Measurements from ENCODE around the gene ZDHHC20. TPM values are rescaled to one million over a fixed set of nuclear protein-coding genes. Genes with fewer than 3 reads are reported as not detected.
A peak's percentile ranks its signal among the peaks of the same experiment; 100 is the strongest.

The ZDHHC20 gene
- total RNA-seq, 4 donors from 2014 or later, result 48.2 to 92.9 (median 69.5) TPM

GRCh38 chr13:21436582-21436981 lies 22.5 kb downstream of the ZDHHC20 start:
- Histone ChIP-seq H3K27me3 (no peaks in the 10 kb centered on the region), H3K9me3 (no peaks in the 10 kb centered on the region), H3K4me3 (no peak overlapping the region), H3K4me1 (peaks cover 27% of the 10 kb centered on the region), H3K36me3 (no peaks in the 10 kb centered on the region), H3K27ac (peak overlapping the region; percentile 79)
- 94% methylated on average over 6 of the region's 6 CpGs for WGBS
- TF ChIP-seq POLR2A (IDR thresholded peaks at IDR 0.05) (no peak), EP300 (IDR thresholded peaks at IDR 0.05) (no peak), POLR2AphosphoS5 (IDR thresholded peaks at IDR 0.05) (no peak), CTCF (IDR thresholded peaks at IDR 0.05) (no peak)
- no peak for DNase-seq (ENCODE audit: low spot score in 2 of 2)

- peak overlapping the region; percentile 79 for H3K27ac ChIP-seq
These were observed 23.4 kb downstream of the ZDHHC20 start for GRCh38 chr13:21435687-21436151.

DNA sequence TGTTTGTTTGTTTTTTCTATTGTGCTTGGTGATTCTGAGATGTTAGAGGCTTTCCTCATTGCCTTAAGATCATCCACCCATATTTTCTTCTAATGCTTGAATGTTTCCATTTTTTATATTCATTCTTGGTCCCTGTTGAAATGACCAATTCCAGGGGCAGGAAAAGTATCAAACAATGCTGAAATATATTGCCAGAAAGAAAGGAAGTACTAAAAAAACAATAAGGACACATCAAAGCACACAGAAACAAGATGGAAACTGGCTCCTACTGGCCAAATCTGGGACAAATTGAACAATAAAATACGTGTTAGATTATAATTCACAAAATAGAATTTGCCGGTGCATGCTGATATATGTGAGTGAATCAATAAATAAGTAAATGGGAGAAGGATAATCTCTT lies 23.9 kb downstream of the ZDHHC20 start:
- WGBS, result 83% methylated on average over 2 of the region's 2 CpGs
- Histone ChIP-seq H3K36me3 (no peaks in the 10 kb centered on the region), H3K27me3 (no peaks in the 10 kb centered on the region), H3K27ac (peak overlapping the region; percentile 79), H3K4me1 (peaks cover 27% of the 10 kb centered on the region), H3K9me3 (no peaks in the 10 kb centered on the region), H3K4me3 (no peak overlapping the region)
- no peak for TF ChIP-seq POLR2A (IDR thresholded peaks at IDR 0.05)
- TF ChIP-seq POLR2AphosphoS5 (IDR thresholded peaks at IDR 0.05), result no peak
- no peak for TF ChIP-seq CTCF (IDR thresholded peaks at IDR 0.05)
- no peak for TF ChIP-seq EP300 (IDR thresholded peaks at IDR 0.05)
- DNase-seq (ENCODE audit: low spot score in 2 of 2), result no peak

More at GRCh38 chr13:21435687-21436151, 23.4 kb downstream of the ZDHHC20 start:
- 29% methylated on average over 2 of the region's 2 CpGs for WGBS
- Histone ChIP-seq H3K9me3 (no peaks in the 10 kb centered on the region), H3K27me3 (no peaks in the 10 kb centered on the region), H3K4me1 (peaks cover 27% of the 10 kb centered on the region), H3K36me3 (no peaks in the 10 kb centered on the region), H3K4me3 (no peak overlapping the region)
- TF ChIP-seq POLR2AphosphoS5 (IDR thresholded peaks at IDR 0.05), result peak in 1 of 3 donors; percentile 30
- TF ChIP-seq POLR2A (IDR thresholded peaks at IDR 0.05), result no peak
- DNase-seq (ENCODE audit: low spot score in 2 of 2), result peak in 1 of 2 donors; percentile 67

DNA sequence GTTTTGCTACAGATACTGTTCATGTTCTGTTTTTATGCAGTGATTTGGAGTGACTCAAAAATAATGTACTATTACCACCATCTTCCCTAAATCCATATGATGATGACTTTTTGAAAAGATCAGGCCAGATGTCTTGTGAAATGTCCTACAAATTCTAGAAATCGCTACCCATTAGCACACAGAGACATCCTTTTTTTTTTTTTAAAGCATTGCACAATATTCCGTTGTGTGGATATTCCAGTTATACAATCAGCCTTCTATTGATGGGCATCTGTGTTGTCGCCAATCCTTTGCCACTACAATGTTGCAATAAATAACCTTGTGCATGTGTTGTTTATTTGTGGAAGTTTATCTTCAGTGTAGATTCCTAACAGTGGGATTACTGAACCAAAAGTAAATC lies 24.5 kb downstream of the ZDHHC20 start:
- 72% methylated on average over 3 of the region's 3 CpGs for WGBS
- Histone ChIP-seq H3K27me3 (no peaks in the 10 kb centered on the region), H3K9me3 (no peaks in the 10 kb centered on the region), H3K27ac (peak overlapping the region; percentile 79), H3K4me1 (peaks cover 27% of the 10 kb centered on the region), H3K4me3 (no peak overlapping the region), H3K36me3 (no peaks in the 10 kb centered on the region)
- DNase-seq (ENCODE audit: low spot score in 2 of 2), result no peak
- TF ChIP-seq EP300 (IDR thresholded peaks at IDR 0.05) (no peak), POLR2A (IDR thresholded peaks at IDR 0.05) (no peak), CTCF (IDR thresholded peaks at IDR 0.05) (no peak), POLR2AphosphoS5 (IDR thresholded peaks at IDR 0.05) (no peak)

GRCh38 chr13:21429211-21429610 lies 29.9 kb downstream of the ZDHHC20 start:
- H3K4me1 ChIP-seq, result no peaks in the 10 kb centered on the region
- 65% methylated on average over 2 of the region's 2 CpGs for WGBS
- H3K27ac ChIP-seq, result no peak overlapping the region
- TF ChIP-seq POLR2AphosphoS5 (IDR thresholded peaks at IDR 0.05), result no peak
- TF ChIP-seq EP300 (IDR thresholded peaks at IDR 0.05), result no peak
- no peak for TF ChIP-seq POLR2A (IDR thresholded peaks at IDR 0.05)
- no peak overlapping the region for H3K4me3 ChIP-seq
- DNase-seq (ENCODE audit: low spot score in 2 of 2), result no peak
- no peaks in the 10 kb centered on the region for H3K27me3 ChIP-seq
- H3K36me3 ChIP-seq, result no peaks in the 10 kb centered on the region
- no peaks in the 10 kb centered on the region for H3K9me3 ChIP-seq

DNA sequence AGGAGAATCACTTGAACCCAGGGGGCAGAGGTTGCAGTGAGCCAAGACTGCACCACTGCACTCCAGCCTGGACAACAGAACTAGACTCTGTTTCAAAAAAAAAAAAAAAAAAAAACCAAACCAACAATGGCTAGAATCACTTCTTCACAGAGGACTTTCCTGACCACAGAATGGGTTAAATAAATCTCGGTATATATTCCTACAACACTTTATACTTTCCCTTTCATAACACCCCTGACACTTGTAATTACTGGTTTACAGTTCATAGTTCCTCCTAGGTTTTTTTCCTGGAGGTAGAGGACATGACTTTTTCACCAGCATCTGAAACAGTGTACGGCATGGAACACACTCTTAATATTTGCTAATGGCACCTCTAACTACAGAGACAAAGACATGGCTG lies 31.4 kb downstream of the ZDHHC20 start:
- WGBS, result 90% methylated on average over 2 of the region's 2 CpGs
- H3K4me1 ChIP-seq, result no peaks in the 10 kb centered on the region

More for the DNA sequence above, 31.4 kb downstream of the ZDHHC20 start:
- Histone ChIP-seq H3K36me3 (no peaks in the 10 kb centered on the region), H3K27ac (no peak overlapping the region), H3K9me3 (no peaks in the 10 kb centered on the region), H3K4me3 (no peak overlapping the region), H3K27me3 (no peaks in the 10 kb centered on the region)
- no peak for DNase-seq (ENCODE audit: low spot score in 2 of 2)
- TF ChIP-seq CTCF (IDR thresholded peaks at IDR 0.05), result no peak
- TF ChIP-seq EP300 (IDR thresholded peaks at IDR 0.05), result no peak
- no peak for TF ChIP-seq POLR2A (IDR thresholded peaks at IDR 0.05)
- TF ChIP-seq POLR2AphosphoS5 (IDR thresholded peaks at IDR 0.05), result no peak
